Embryonic facial prominence (tissue), 1 donor: Measurements from ENCODE around the gene IRF1.
A peak's percentile ranks its signal among the peaks of the same experiment; 100 is the strongest.
"Not testable (repeated sequence)": the region's sequence is repeated elsewhere in the genome, so short reads cannot be mapped to it uniquely, and the experiment has no call there.

Experiments
- DNase-seq: peaks from one replicate; pipeline ENCODE4 v3.0.0-alpha.2; 2016; ENCODE audit errors: extremely low spot score

Gene IRF1

DNA sequence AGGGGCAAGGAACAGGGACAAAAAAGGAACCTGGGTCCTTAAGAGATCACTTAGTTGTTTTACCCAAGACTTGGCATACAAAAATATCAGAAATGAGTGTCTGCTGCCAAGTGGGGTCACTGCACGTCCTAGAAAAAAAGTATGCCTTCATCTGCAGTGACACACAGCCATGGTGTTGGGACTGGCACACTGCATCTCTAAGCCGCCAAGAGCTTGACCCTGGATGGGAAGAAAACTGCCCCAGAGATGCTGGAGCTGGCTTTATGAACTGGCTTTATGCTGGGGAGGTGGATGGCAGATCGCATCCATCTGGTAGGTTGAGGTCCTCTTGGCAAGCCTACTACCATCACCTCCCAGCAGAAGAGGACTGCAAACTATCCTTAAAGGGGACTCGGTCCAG is 51.7 kb downstream of the IRF1 start:
- DNase-seq = no peak

DNA sequence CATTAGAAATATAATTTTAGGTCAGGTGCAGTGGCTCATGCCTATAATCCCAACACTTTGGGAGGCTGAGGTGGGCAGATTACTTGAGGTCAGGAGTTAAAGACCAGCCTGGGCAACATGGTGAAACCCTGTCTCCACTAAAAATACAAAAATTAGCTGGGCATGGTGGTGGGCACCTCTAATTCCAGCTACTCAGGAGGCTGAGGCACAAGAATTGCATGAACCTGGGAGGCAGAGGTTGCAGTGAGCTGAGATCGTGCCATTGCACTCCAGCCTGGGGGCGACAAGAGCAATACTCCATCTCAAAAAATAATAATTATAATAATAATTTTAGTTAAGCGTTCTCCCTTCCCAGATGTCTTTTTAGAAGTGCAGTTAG is 52.3 kb downstream of the IRF1 start:
- DNase-seq = not testable (repeated sequence)

GRCh38 chr5:132437604-132438266 is 52.8 kb downstream of the IRF1 start:
- peak; percentile 26 for DNase-seq

DNA sequence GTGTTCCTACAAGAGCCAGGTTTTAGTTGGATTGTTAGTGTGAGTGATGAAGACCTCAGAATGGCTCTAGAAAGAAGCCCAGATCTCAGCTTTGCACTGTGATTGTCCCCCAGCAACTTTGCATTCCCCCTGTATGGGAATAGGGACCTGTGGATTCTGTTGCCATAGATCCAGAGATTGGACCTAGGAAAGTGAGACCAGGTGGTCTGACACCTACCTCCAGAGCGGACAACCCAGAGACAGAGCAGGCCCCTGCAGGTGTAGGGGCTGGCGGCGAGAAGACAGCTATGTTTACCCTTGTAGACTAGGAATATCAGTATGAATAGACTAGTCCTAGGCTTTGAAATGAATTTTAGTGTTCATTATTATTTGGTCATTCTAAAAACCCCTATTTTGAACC is 53.6 kb downstream of the IRF1 start:
- no peak for DNase-seq

GRCh38 chr5:132435886-132436285 is 54.7 kb downstream of the IRF1 start:
- DNase-seq = no peak

DNA sequence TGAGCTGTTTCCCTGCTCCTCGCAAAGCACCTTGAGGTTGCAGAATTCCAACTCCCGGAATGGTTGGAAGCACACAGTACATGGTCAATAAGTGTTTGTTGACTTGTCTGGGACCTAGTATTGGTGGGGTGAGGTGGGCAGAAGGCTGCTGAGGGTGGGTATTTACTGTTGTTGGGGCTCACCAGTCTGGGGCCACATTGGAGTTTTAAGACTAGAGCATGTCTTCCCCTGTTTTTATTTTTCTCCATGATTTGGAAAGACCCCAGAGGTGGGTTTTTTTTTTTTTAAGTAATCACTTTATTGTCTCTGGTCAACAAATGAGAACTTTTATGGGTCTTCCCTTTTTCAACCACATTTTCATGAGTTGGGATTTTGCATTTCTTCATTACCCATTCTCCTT is 55.1 kb downstream of the IRF1 start:
- no peak for DNase-seq

- no peak for DNase-seq
Observed at GRCh38 chr5:132434416-132435286, 55.9 kb downstream of the IRF1 start.

GRCh38 chr5:132433141-132433540 is 57.4 kb downstream of the IRF1 start:
- no peak for DNase-seq

- no peak for DNase-seq
Observed at GRCh38 chr5:132431632-132432031, 58.9 kb downstream of the IRF1 start.
